ENCODE data around the gene LY6G6C.

LY6G6C gene

GRCh38 chr6:31676904-31677303 lies 44.6 kb downstream of the LY6G6C start:
- DNase-seq = no peak

GRCh38 chr6:31676322-31676903 lies 45.1 kb downstream of the LY6G6C start:
- no peak for DNase-seq

GRCh38 chr6:31669676-31670075 lies 51.9 kb downstream of the LY6G6C start, which contains the start of gene LY6G5B:
TSS of gene LY6G5B (plus strand) at chr6:31669976. CDS start at chr6:31670951, 975 bp downstream.
- DNase-seq = no peak
